HG03439 (cell line): ENCODE results near the gene SDHAF2.
"Not testable (repeated sequence)": the region's sequence is repeated elsewhere in the genome, so short reads cannot be mapped to it uniquely, and the experiment has no call there.

Source experiments
- ATAC-seq: cut with Tn5 transposase; IDR thresholded peaks from one replicate; pipeline ENCODE4 v1.9.1; 2021; ENCODE audit warnings: mild to moderate bottlenecking, moderate library complexity; ENCODE audit not compliant: unreplicated experiment

Gene SDHAF2

GRCh38 chr11:61474013-61474643, 44.2 kb downstream of the SDHAF2 start:
- no peak for ATAC-seq

GRCh38 chr11:61475433-61475832, 45.5 kb downstream of the SDHAF2 start:
- no peak for ATAC-seq

GRCh38 chr11:61476371-61476770, 46.4 kb downstream of the SDHAF2 start:
- no peak for ATAC-seq

GRCh38 chr11:61477126-61477525, 47.2 kb downstream of the SDHAF2 start:
- no peak for ATAC-seq

GRCh38 chr11:61477727-61478148, 47.8 kb downstream of the SDHAF2 start:
- ATAC-seq = no peak

- not testable (repeated sequence) for ATAC-seq
Measured at GRCh38 chr11:61479360-61480058, 49.6 kb downstream of the SDHAF2 start.

- no peak for ATAC-seq
Measured at GRCh38 chr11:61480261-61480993, 50.5 kb downstream of the SDHAF2 start.

GRCh38 chr11:61480994-61481335, 51.0 kb downstream of the SDHAF2 start:
- ATAC-seq = no peak

- ATAC-seq = no peak
Measured at GRCh38 chr11:61481806-61482205, 51.9 kb downstream of the SDHAF2 start.

- ATAC-seq = no peak
Measured at GRCh38 chr11:61482513-61482912, 52.6 kb downstream of the SDHAF2 start.

GRCh38 chr11:61484541-61484940, 54.6 kb downstream of the SDHAF2 start:
- no peak for ATAC-seq

- ATAC-seq = no peak
Measured at GRCh38 chr11:61485080-61485479, 55.2 kb downstream of the SDHAF2 start.

GRCh38 chr11:61486011-61486620, 56.2 kb downstream of the SDHAF2 start:
- ATAC-seq = no peak

GRCh38 chr11:61486779-61487178, 56.9 kb downstream of the SDHAF2 start:
- ATAC-seq = no peak

GRCh38 chr11:61487342-61488025, 57.6 kb downstream of the SDHAF2 start:
- no peak for ATAC-seq

GRCh38 chr11:61488651-61489291, 58.8 kb downstream of the SDHAF2 start:
- ATAC-seq = no peak

GRCh38 chr11:61489833-61490721, 60.2 kb downstream of the SDHAF2 start:
- no peak for ATAC-seq

- ATAC-seq = no peak
Measured at GRCh38 chr11:61491736-61492395, 61.9 kb downstream of the SDHAF2 start.

GRCh38 chr11:61494381-61494961, 64.5 kb downstream of the SDHAF2 start:
- ATAC-seq = no peak
